Kidney (tissue), 14 donors: ENCODE measurements around the gene PSMC6. TPM values are rescaled to one million over a fixed set of nuclear protein-coding genes. Genes with fewer than 3 reads are reported as not detected.
"Not testable (repeated sequence)": the region's sequence is repeated elsewhere in the genome, so short reads cannot be mapped to it uniquely, and the experiment has no call there.

ENCODE experiments used
- DNase-seq, 5 donors: peaks; one replicate each; pipeline ENCODE4 v3.0.0-alpha.2; 2013 to 2020
- FAIRE-seq: peaks from 2 replicates; lab custom pipeline; 2012; peaks lifted over from hg19 to GRCh38; lab: Jason Lieb, UNC
- H3K27ac ChIP-seq, 2 donors: one replicate each; pipeline ENCODE4 v1.7.0; 2013; ENCODE audit warnings: low read depth in 2 of 2, low read length in 2 of 2, inconsistent platforms in 1 of 2
- H3K27me3 ChIP-seq: one replicate; pipeline ENCODE4 v1.7.1; 2013; ENCODE audit warnings: low read length, inconsistent platforms; ENCODE audit not compliant: control insufficient read depth, insufficient read depth
- H3K36me3 ChIP-seq, 3 donors: one replicate each; pipeline versions ENCODE4 v1.7.0 to v1.7.1; 2013; ENCODE audit warnings: low read length in 3 of 3, control low read depth in 1 of 3, inconsistent platforms in 1 of 3; ENCODE audit not compliant: insufficient read depth in 3 of 3, control insufficient read depth in 2 of 3
- H3K4me1 ChIP-seq, 3 donors: one replicate each; pipeline versions ENCODE4 v1.7.0 to v1.7.1; 2013; ENCODE audit warnings: low read length in 3 of 3, inconsistent platforms in 1 of 3, low read depth in 1 of 3; ENCODE audit not compliant: control insufficient read depth in 2 of 3, insufficient read depth in 2 of 3
- H3K4me3 ChIP-seq, 3 donors: one replicate each; pipeline versions ENCODE4 v1.7.0 to v1.8.1; 2013; ENCODE audit warnings: low read length in 3 of 3, control low read depth in 1 of 3, inconsistent platforms in 1 of 3
- H3K9ac ChIP-seq, 3 donors: one replicate each; pipeline versions ENCODE4 v1.7.0 to v1.7.1; 2013; ENCODE audit warnings: low read length in 3 of 3, control low read depth in 1 of 3, inconsistent platforms in 1 of 3
- H3K9me3 ChIP-seq, 3 donors: one replicate each; pipeline versions ENCODE4 v1.7.0 to v1.7.1; 2013; ENCODE audit warnings: low read length in 3 of 3, control low read depth in 1 of 3, inconsistent platforms in 1 of 3; ENCODE audit not compliant: control insufficient read depth in 2 of 3, insufficient read depth in 1 of 3
- intact Hi-C: fragments of 100-400 bp; cut with DNase I; formaldehyde crosslinking; loops from one replicate; pipeline ENCODE4 v1.11.1; 2022
- polyA plus RNA-seq: library from polyadenylated mRNA; stranded (reverse); fragments of 350-450 nt; fragmentation: Illumina TruSeq; extraction: RNeasy Lipid Tissue Mini Kit (QIAGEN cat#74804); gene quantifications from one replicate; pipeline ENCODE4 v1.2.3, GENCODE V29; 2014; ENCODE audit warnings: low read depth, low replicate concordance; ENCODE audit not compliant: insufficient read depth
- total RNA-seq: library from RNA; stranded (reverse); fragmentation: NEBNext Ultra II Directional; extraction: Animal tissue kit (Norgen Biotek cat#: 25700); gene quantifications from one replicate; pipeline ENCODE4 v1.2.1, GENCODE V29; 2021
- TF ChIP-seq, protein P1 (sequence below): IDR thresholded peaks from 3 replicates; pipeline ENCODE4 v1.5.1; 2012; ENCODE audit warnings: mild to moderate bottlenecking, moderate library complexity, borderline replicate concordance; ENCODE audit not compliant: insufficient read depth; ENCODE audit errors: extremely low read depth
- donor health status: control.
- donor health status: control.
- donor health status: control.
- donor health status: control.
- donor health status: control.
- donor health status: DM: yes; HTN: yes; CAD: no.
- donor health status: Normal renal cell carcinoma (clear cell type).

The PSMC6 gene
- total and polyA plus RNA-seq, 2 donors from 2014 or later = 66.3 to 81.4 TPM

- FAIRE-seq = no peak
- no peak overlapping the region for H3K27ac ChIP-seq
These were observed 41.8 kb downstream of the PSMC6 start for GRCh38 chr14:52748647-52749292.

DNA sequence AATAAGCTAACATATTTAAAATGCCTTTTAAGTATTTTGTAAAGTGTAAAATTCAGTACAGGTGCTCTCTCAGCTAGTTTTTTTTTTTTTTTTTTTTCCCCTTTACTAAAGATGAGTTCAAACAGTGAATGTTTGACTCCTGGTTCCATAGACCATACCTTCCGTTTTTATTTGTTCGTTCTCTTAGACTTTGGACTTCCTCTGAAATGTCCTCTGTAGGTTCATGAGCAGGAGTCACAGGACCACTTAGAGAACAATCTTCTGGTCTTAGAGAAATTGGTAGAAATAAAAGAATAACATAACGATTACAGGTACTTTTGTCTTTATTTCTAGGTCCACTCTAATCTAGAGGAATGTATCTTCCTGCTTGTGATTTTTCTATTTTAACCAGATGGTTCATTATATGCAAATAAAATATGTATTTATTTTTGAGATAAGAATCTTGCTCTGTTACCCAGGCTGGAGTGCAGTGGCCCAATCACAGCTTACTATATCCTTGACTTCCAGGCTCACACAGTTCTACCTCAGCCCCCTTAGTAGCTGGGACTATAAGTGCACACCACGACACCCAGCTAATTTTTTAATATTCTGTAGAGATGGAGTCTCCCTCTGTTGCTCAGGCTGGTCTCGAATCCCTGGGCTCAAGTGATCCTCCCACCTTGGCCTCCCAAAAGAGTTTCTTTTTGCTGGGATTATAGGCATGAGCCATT lies 48.8 kb downstream of the PSMC6 start:
- no peak overlapping the region for H3K27ac ChIP-seq
- H3K4me1 ChIP-seq = no peaks in the 10 kb centered on the region
- no peak overlapping the region for H3K4me3 ChIP-seq
- H3K9ac ChIP-seq = no peak overlapping the region
- no peaks in the 10 kb centered on the region for H3K27me3 ChIP-seq
- H3K36me3 ChIP-seq = peaks cover 0 to 9% (median 4%) of the 10 kb centered on the region in 3 donors
- H3K9me3 ChIP-seq = no peaks in the 10 kb centered on the region
- DNase-seq = no peak
- TF ChIP-seq, protein P1, sequence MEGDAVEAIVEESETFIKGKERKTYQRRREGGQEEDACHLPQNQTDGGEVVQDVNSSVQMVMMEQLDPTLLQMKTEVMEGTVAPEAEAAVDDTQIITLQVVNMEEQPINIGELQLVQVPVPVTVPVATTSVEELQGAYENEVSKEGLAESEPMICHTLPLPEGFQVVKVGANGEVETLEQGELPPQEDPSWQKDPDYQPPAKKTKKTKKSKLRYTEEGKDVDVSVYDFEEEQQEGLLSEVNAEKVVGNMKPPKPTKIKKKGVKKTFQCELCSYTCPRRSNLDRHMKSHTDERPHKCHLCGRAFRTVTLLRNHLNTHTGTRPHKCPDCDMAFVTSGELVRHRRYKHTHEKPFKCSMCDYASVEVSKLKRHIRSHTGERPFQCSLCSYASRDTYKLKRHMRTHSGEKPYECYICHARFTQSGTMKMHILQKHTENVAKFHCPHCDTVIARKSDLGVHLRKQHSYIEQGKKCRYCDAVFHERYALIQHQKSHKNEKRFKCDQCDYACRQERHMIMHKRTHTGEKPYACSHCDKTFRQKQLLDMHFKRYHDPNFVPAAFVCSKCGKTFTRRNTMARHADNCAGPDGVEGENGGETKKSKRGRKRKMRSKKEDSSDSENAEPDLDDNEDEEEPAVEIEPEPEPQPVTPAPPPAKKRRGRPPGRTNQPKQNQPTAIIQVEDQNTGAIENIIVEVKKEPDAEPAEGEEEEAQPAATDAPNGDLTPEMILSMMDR = no peak
- FAIRE-seq = no peak
- intact Hi-C loops = no loop called here

More at GRCh38 chr14:52748647-52749292, 41.8 kb downstream of the PSMC6 start:
- Histone ChIP-seq H3K4me1 (no peaks in the 10 kb centered on the region), H3K4me3 (no peak overlapping the region), H3K9me3 (no peaks in the 10 kb centered on the region), H3K27me3 (no peaks in the 10 kb centered on the region), H3K9ac (no peak overlapping the region), H3K36me3 (peaks cover 0 to 3% (median 0%) of the 10 kb centered on the region in 3 donors)
- no peak for DNase-seq
- intact Hi-C loops = no loop called here
- TF ChIP-seq, protein P1 = no peak

- H3K27ac ChIP-seq = no peak overlapping the region
- peaks cover 0 to 9% (median 4%) of the 10 kb centered on the region in 3 donors for H3K36me3 ChIP-seq
- intact Hi-C loops = no loop called here
- H3K27me3 ChIP-seq = no peaks in the 10 kb centered on the region
- TF ChIP-seq, protein P1 = no peak
- H3K9me3 ChIP-seq = no peaks in the 10 kb centered on the region
- DNase-seq (no peak), FAIRE-seq (no peak)
- no peak overlapping the region for H3K4me3 ChIP-seq
- H3K4me1 ChIP-seq = no peaks in the 10 kb centered on the region
- H3K9ac ChIP-seq = no peak overlapping the region
These were observed 52.1 kb downstream of the PSMC6 start for GRCh38 chr14:52759145-52759544.

DNA sequence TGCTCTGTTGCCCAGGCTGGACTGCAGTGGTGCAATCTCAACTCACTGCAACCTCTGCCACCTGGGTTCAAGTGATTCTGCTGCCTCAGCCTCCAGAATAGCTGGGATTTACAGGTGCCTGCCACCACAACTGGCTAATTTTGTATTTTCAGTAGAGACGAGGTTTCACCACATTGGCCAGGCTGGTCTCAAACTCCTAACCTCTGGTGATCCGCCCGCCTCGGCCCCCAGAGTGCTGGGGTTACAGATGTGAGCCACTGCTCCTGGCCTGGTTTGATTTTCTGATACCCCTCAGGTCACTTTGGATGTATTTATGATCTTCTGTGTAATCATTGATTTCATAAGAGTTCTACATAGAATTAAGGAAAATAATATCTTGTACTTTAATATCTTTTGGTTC lies 55.9 kb downstream of the PSMC6 start:
- H3K9ac ChIP-seq, H3K27me3 ChIP-seq, H3K4me3 ChIP-seq, FAIRE-seq, H3K27ac ChIP-seq, H3K4me1 ChIP-seq, H3K36me3 ChIP-seq, H3K9me3 ChIP-seq, intact Hi-C loops, DNase-seq: not testable (repeated sequence)
